Inflammatory macrophage (primary cell): ENCODE results near the gene GLB1L2.

Experiments used
- DNase-seq, 2 donors: peaks; one replicate each; pipeline ENCODE4 v3.0.0-alpha.2; 2020 to 2022

GLB1L2 gene

DNA sequence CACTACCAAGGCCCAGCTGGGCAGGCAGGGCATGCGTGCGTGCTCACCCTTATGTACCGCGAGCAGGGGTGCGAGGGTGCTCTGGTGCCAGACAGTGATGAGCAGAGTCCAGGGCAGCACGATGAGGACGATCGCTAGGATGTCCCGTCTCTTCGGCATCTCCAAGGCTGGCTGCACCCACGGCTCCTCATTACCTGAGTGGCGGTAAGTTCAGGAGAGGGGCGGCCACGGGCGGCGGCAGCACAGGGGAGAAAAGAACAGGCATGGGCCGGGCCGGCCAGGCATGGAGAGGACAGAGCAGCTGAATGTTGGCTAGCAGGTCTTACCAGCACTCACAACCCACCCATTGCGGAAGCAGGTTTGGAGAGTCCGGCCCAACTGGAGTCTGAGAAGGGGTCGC, 55.7 kb downstream of the GLB1L2 start:
- DNase-seq = no peak

DNA sequence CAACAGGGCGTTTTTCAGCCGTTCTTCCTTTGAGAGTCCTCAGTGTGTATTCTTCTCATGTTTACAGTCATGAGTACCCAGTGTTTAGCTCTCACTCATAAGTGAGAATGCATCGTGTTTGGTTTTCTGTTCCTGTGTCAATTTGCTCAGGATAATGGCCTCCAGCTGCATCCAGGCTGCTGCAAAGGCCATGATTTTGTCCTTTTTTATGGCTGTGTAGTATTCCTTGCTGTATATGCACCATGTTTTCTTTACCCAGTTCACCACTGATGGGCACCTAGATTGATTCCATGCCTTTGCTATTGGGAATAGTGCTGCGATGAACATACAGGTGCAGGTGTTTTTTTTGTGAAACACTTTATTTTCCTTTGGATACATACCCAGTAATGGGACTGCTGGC, 56.8 kb downstream of the GLB1L2 start:
- DNase-seq = no peak

DNA sequence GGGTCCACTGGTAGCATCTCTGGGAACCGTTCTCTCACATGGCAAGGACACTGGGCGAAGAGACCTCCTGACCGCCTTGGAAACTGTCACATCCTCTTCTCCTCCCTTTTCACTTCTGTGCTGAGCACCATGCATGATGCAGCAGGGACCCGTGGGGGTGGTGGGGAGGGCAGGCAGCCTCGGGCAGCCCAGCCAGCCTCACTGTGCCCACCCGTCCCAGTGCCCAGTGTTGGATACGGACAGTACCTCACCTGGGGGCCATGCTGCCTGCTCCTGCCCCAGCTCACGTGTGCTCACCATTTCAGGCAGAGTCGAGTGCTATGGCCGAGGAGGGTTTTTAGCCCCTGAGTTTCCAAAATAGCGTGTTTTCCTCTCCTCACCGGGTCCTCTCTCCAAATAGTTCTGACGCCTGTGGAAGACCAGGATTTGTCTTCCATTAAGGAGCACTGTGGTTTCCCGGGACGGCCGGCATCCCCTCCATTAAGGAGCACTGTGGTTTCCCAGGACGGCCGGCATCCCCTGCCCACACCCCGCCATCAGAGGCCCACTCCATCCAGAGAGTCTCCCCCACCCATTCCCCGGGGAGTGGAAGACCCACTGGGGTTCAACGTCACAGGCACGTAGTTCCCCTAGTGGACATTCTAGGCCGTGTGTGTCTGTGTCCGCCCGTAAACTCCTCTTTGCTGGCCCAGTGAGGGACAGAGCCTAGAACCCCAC, 57.8 kb downstream of the GLB1L2 start:
- DNase-seq = no peak

DNA sequence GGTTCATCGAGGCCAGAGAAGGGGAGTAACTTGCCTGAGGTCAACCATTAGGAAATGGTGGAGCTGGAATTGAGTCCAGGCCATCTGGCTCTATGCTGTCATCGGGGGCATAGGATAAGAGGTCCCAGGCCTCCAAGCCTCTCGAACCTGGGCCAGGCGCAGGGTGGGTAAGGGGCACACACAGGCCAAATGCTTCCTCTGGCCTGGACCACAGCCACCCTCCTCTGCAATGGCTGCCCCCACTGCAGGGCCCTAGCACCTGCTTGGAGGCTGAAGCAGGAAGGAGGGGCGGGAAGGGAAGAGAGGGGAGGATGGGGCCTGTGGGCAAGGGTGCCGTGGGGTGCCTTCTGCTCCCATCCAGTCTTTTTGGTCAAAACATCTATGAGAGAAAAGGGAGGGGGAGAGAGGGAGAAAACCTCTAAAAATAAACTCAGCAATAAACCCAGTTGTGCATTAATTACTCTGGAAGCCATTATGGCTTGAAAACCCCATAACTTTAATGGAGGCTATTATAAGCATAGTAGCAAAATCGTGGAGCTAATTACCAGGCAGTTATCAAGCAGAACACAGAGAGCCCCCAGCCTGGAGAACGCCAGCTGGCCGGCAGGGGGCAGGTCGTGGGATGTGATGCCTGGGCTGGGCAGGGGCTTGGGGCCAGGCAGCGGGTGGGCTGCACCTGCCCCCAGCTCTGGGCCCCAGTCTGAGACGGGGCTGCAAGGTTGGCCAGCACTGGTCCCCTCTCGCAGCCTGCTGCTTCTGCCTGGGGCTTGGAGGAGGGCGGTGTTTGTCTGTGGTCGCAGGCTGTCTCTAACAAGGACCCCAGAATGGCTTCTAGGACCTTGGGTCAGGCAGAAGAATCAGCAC, 59.1 kb downstream of the GLB1L2 start:
- DNase-seq = no peak

DNA sequence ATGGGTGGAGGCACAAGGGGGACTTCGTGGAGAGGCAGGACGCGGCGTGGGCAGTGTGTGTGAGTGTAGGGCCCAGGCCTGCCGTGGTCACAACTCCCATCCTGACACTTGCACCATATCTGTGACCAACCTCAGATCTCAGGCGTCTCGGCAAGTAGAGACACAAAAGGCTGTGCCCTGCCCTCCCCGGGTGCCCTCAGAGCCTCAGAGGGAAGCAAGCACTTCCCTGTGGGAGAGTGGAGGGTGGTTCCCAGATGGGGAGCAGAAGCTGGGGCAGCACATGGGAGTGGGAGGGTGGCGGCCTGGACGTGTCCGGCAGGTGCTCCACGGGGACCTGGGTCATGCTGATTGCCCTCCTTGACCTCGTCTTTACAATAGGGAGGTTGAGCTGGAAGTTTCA, 59.9 kb downstream of the GLB1L2 start:
- DNase-seq = no peak

DNA sequence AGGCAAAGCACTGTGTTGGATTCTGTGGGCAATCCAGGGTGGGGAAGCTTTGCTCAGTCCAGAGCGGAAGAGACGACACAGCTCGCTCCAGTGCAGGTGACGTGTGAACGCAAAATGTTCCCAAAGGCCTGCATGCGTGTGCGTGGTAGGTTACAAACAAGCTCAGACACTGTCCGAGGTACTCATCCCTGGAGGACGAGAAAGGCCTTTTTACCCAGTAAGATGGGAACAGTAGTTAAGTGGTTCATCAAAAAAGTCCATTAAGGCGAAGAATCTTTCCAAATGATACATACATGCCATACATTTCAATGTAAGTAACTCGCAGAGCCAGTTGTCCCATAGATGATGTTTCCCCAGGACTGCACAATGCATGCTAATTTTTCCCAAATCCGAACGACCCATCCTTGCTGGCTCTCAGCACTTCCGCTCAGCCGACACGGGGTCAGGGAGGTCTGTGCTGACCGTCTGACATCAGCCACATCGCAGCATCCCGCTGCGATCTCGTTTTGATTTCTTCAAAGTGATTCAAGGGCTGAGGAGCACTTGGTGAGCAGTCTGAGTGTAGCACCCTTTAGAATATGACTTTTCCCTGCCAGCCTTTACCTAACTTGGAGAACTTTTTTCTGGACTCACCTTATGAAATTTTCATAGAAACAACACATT, 61.3 kb downstream of the GLB1L2 start:
- DNase-seq = no peak

DNA sequence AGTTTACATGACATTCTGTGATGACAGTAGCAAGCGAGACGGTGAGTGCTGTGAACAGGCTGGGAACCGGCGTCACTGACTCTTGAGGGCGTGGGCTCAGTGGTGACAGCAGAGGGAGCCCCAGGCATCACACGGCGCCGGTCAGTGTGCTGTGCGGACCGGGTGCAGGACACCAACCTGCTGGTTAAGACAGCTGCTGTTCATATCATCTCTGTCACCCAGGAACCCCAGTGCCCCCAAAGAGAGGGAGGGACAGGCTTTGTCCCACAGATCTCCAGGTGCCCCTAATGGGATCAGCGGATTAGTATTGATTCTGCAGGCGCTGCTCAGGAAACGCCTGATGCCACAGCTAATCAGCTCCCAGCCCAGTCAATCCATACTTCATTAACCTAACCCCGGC, 61.9 kb downstream of the GLB1L2 start:
- DNase-seq = no peak

DNA sequence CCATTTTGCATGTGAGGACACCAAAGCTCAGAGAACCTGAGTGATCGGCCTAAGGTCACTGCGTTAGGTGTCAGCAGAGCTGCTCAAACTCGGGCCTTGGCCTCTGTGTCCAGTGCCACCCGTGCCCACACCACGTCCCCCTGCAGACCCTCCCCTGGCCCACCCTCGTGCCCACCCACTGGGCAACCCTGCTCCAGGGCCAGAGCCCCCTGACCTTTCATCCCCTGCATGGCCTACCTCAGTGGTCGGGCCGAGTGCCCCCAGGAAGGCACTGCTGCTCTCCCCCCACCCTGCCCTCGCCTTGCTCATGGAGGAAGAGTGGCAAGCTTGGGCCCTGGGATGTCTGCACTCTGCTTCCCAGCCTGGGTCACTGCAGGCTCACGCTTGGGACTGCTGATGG, 62.5 kb downstream of the GLB1L2 start:
- DNase-seq = no peak

DNA sequence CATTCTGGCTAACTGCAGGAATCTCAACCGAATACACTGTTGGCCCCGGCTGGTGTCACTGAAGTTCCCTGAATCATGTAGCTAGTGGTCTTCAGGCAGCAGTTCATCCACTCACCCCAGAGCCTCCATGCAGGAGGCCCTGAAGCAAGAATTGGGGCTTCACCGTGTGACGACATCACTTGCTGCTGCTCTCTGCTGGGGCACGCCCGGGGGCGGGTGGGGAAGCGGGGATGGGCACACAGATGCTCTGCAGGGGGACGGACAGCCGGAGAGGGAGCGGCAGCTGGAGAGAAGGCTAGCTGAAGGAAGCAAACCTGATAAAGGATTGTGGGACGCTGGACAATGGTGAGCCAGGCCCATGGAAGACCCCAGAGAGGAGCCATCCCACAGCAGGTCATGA, 63.2 kb downstream of the GLB1L2 start:
- no peak for DNase-seq

DNA sequence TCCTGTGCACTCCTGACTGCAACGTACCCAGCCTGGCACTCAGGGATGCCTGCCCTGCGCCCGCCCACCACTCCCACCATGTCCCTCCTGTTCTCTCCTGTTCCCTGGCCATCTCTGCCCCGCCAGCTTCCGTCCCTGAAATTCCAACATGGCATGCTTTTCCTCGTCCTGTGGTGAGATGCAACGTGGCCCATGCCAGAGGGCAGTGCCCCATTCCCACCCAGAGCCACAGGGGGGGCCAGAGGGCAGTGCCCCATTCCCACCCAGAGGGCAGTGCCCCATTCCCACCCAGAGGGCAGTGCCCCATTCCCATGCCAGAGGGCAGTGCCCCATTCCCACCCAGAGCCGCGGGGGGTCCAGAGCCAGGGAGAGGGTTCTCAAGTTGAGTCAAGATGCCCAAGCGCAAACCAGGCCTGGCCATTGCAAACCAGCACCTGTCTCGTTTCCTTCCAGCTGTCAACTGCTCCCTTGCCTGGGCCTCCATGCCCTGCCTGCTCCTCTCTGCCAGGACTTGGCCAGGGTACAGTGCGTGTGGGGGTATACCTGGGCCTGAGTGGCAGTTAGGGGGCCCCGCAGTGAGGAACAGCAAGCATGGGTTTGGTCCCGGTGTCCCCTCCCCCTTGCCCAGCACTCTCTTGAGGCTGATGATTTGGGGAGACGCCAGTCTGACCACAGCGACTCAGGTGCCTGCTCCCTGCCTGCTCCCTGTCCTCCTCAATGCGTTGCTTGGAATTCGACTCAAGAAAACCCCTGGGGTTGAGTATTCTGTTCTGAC, 65.7 kb downstream of the GLB1L2 start:
- no peak for DNase-seq

DNA sequence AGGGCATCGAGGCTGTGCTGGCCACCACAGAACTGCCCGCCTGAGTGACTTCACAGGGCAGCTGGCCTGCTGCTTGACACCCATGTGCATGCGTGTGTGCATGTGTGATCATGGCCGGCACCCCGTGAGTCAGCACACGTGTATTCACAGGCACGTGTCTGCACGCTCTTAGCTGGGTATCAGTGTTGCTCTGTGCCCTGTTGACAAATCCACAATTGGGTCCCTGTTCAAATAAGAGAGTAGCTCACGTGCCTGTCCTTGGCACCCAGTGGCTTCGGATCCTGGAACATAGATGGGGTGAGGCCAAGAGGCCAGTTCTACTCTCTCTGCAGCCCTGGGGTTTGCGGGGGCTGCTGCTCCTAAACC, 66.3 kb downstream of the GLB1L2 start:
- DNase-seq = no peak

DNA sequence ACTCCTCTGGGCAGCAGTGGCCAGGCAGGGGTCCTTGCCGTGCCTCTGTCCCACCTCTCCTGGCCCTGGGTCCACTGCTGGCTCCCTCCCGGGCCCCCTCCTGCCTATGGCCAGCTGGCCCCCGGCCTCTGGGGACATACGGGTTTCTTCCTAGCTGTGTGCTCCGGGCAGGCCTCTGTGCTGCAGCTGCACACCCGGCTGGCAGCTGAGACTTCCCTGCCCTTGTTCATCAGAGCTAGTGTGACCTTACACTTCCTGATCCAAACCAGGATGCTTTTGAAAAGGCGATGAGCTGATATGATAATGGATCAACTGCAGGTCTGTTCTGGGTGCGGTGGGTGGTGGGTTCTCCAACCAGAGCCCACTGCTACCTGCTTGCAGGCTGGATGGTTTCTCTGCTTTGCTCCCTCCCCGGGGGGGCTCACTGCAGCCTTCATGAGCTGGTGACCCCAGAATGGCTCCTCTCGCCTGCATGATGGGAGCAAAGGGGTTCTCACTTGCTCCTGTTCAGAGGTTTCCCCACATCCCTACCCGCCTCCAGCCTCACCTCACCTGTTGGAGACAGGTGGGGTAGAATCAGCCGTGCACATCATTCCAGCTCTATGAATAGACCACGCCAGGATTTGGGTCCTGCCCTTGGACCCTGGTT, 67.0 kb downstream of the GLB1L2 start:
- no peak for DNase-seq

DNA sequence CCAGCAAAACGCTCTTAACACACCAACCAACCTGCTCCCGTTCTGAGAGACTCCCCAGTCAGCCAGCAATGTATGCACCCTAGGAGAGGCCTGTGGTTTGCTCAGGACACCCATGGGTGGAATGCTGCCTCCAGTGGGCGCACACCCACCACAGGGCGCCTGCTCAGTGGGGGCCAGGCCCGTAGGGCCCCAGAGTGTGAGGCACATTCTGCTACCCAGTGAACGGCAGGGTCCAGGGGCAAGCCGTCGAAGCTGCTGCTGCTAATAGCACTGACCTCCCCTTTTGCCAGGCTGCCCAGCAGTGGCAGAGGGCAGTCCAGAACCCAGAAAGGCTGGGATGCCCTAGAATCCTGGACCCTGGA, 67.5 kb downstream of the GLB1L2 start:
- DNase-seq = no peak

DNA sequence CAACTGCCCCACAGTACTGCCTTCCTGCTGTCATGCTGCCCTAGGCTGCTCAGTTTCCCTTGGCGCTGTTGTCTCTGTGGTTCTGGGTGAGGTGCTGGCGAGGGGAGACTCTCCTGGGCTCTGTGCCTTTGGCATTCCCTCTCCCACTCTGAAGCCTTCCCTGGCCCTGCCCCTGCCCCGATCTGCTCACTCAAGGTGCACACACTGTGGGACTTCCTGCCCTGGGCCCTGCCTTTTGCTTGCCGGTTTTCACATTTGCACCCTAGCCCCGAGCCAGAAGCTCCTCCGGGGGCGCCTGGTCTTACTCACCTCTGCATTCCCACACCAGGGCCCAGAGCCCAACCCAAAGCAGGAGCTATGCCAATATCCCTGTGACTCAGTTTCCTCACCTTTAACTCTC, 68.2 kb downstream of the GLB1L2 start:
- DNase-seq = no peak

DNA sequence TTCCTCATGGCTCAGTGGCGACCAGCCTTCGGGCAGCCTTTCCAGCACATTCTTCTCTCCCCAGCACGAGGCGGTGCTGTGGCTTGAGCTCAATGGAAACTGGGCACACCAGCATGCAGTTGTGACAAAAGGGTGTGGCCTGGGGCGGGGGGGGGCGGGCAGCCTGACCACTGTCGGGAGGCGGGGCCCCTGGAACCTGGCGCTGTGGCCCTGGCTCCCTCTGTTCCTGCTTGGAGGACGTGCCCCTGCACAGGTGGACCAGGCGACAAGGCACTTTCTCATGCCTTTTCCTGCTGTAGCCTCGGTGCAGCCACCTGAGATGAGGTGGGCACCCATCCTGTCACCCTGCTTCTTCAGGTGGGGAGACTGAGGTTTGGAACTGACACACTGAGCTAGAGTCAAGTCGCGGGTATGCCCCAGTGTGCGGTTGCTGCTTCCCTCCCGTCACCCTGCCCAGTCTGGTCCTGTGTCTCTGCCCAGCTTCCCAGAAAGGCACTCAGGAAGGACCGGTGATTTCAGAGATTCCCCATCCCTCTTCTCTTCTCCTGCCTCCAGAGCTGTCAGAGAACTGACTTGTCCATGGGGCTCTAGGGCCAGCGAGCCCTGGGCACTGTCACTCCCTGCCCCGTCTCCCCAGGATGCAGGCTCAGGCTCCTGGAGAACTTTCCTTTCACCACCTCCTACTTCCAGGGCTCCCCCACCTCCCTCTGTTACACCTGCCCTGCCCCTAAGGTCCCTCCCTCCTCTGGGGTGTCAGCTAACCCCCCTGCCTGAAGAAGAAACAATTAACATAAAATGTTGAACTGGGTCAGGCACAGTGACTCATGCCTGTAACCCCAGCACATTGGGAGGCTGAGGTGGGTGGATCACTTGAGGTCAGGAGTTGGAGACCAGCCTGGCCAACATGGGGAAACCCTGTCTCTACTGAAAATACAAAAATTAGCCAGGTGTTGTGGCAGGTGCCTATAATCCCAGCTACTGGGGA, 70.3 kb downstream of the GLB1L2 start:
- no peak for DNase-seq

DNA sequence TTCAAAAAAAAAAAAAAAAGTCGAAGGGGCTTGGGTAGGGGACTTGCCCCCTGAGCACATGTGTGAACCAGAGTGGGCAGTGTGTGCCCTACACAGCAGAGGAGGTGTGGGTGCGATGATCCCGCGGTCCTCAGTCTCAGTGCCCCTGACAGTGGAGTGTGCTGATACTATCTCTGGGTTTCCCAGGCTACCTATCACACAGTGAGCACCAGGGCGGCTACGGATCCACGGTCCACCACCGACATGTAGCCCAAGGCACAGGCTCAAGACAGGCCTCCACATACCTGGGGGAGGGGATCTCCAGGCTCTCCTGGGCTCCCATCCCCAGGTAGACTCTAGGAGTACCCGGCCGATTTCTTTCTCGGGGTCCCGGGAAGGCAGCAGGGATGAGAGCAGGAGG, 71.1 kb downstream of the GLB1L2 start:
- DNase-seq = no peak

DNA sequence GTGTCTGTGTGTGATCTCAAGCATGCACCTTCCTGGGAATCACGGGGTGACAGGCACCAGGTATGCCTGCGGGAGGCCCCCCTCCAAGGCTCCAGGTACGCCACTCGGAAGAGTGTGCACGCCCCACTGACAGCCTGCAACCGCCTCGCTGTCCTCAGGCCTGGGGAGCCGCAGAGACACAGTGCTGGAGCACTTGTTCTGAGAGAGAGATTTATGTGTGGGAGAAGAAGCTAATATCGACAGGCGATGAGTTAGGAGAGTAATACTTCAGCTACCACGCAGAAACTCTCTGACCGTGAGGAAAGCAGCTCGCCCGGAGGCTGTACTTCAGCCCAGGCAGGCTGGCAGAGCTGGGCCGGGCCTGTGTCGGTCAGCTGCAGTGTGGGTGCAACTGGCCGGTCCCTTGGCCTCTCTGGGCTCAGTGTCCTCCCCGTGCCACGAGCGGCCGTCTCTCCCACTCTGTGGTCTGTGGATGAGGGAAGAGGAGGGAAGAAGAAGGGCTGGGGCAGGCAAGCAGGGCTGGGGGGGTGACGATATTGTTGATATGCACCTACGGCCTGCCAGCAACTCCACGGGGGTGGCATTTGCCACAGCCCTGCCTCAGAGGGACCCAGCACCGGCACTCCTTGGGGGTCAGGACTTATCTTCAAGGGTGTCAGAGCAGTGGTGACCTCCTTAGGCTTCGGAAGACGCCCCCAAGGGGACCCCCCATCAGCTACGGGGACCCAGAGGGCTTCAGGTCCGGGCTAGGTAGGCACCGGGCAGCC, 73.0 kb downstream of the GLB1L2 start:
- no peak for DNase-seq

DNA sequence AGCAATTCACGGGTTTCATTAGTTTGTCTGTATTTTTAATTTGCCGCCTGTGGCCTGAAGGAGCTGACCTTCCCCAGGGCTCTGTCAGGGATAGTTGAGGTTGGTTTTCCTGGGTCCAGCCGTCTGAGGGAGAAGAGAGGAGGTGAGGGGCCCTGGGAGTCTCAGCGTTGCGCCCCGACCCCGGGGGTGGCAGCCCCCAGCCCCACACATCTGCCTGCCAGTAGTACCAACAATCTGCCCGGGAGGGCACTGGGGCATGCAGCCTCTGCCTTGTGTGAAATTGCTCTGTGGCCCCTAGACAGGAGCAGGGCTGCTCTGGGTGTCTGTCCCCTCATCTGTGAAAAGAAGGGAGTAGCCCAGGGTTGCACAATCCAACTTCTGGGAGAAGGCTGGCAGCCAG, 73.6 kb downstream of the GLB1L2 start:
- no peak for DNase-seq

DNA sequence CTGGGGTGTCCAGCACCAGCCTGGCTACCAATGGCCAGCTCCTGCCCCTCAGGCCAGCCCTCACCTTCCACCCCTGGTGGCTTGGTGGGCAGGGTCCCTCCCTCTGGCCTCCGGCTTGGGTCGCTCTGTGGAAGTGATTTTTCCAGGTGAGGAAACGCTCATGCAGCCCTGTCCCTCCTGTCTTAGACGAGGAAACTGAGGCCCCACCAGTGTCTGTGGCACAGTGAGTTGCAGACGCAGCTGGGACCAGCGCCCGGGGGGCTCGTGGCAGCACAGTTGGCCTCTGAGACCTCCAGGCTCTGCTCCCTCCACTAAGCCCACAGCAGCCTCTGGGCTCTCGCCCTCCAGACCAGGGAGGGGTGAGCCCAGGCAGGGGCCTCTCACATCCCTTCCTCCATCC, 74.1 kb downstream of the GLB1L2 start:
- DNase-seq = no peak
